Measurements from ENCODE around the gene EHD1. TPM values are rescaled to one million over a fixed set of nuclear protein-coding genes. Genes with fewer than 3 reads are reported as not detected.

The EHD1 gene
- total RNA-seq, 1 donor from 2014 or later = 61.0 TPM

GRCh38 chr11:64850979-64851567 is 27.3 kb downstream of the EHD1 start:
- H3K27me3 Mint-ChIP-seq (ENCODE audit: unreplicated experiment) = no peaks in the 10 kb centered on the region
- H3K36me3 Mint-ChIP-seq (ENCODE audit: unreplicated experiment) = peaks cover 4% of the 10 kb centered on the region
- peak overlapping the region; percentile 74 for H3K27ac Mint-ChIP-seq (ENCODE audit: unreplicated experiment)
- H3K4me3 Mint-ChIP-seq (ENCODE audit: unreplicated experiment) = no peak overlapping the region
- peaks cover 45% of the 10 kb centered on the region for H3K4me1 Mint-ChIP-seq (ENCODE audit: unreplicated experiment)
- TF ChIP-seq, protein P1, sequence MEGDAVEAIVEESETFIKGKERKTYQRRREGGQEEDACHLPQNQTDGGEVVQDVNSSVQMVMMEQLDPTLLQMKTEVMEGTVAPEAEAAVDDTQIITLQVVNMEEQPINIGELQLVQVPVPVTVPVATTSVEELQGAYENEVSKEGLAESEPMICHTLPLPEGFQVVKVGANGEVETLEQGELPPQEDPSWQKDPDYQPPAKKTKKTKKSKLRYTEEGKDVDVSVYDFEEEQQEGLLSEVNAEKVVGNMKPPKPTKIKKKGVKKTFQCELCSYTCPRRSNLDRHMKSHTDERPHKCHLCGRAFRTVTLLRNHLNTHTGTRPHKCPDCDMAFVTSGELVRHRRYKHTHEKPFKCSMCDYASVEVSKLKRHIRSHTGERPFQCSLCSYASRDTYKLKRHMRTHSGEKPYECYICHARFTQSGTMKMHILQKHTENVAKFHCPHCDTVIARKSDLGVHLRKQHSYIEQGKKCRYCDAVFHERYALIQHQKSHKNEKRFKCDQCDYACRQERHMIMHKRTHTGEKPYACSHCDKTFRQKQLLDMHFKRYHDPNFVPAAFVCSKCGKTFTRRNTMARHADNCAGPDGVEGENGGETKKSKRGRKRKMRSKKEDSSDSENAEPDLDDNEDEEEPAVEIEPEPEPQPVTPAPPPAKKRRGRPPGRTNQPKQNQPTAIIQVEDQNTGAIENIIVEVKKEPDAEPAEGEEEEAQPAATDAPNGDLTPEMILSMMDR (IDR thresholded peaks at IDR 0.05) = no peak
- no peaks in the 10 kb centered on the region for H3K9me3 Mint-ChIP-seq (ENCODE audit: unreplicated experiment)
- DNase-seq (ENCODE audit: extremely low spot score, unreplicated experiment) = no peak

DNA sequence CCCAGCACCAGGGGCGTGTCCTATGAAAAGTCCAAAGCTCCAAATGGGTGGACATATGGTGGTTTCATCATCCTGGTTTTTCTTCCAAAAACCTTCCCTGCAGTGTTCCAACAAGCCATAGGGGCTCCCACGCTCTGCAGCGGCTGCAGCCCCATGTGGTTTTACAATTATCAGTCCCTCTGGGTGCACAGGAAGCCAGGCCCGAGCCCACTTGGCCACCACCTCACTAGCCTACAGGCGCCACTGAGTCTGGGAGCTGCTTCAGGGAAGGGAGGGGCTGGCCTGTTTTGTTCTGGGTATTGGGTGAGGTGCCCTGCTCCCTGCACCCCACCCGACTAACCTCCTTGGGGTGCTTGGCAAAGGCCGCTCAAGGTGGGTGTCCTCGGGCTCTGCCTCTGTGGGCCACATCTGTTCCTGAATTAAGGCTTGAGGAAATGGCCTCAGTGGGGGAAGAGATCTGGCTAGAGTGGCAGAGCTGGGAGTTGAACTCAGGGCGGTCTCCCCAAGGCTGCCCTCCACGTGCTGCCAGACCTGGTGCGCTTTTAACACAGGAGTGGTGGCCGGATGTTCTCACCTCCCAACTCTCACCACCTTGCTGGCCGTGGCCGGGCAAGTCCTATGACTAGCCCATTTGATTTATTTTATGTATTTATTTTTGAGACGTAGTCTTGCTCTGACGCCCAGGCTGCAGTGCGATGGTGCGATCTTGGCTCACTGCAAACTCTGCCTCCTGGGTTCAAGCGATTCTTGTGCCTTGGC is 28.6 kb downstream of the EHD1 start:
- Mint-ChIP-seq H3K36me3 (ENCODE audit: unreplicated experiment) (peaks cover 4% of the 10 kb centered on the region), H3K4me3 (ENCODE audit: unreplicated experiment) (no peak overlapping the region), H3K9me3 (ENCODE audit: unreplicated experiment) (no peaks in the 10 kb centered on the region), H3K4me1 (ENCODE audit: unreplicated experiment) (peaks cover 37% of the 10 kb centered on the region), H3K27ac (ENCODE audit: unreplicated experiment) (no peak overlapping the region), H3K27me3 (ENCODE audit: unreplicated experiment) (no peaks in the 10 kb centered on the region)
- TF ChIP-seq, protein P1 (IDR thresholded peaks at IDR 0.05) = no peak
- DNase-seq (ENCODE audit: extremely low spot score, unreplicated experiment) = no peak

DNA sequence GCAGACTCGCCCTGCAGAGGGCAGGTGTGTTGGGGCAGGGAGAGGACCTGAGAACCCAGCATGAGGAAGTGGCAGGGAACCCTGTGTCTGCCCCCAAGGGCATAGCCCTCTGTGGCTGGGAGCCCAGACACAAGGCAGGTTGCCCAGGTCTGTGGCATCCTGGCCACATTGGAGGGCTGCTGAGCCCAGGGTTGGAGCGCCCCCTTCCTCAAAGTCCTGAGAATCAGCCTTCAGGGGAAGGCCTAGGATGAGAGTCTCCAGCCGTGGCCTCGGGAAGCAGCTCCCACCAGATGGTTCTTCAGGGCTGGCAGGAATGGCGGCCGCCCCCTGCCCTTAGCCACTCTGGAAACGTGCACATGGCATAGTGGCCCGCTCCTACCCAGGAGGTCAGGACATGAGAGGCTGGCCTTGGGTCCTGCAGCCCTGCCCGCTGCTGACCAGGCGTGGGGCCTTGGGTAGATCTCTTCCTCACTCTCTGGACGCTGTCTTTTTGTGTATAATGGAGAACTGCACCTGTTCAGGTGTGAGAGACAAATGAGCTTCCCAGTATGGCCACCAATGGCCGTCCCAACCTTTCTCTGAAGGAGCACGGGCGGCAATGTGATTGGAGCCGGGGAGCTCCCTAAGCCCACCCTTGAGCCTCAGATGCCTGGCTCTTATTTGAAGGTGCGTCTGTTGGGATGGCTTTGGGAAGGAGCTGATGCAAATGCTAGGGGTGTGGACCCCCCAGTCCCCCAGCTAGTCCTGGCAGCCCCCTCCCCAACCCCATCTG is 29.4 kb downstream of the EHD1 start:
- H3K27me3 Mint-ChIP-seq (ENCODE audit: unreplicated experiment) = no peaks in the 10 kb centered on the region
- DNase-seq (ENCODE audit: extremely low spot score, unreplicated experiment) = no peak
- no peaks in the 10 kb centered on the region for H3K9me3 Mint-ChIP-seq (ENCODE audit: unreplicated experiment)
- TF ChIP-seq, protein P1 (IDR thresholded peaks at IDR 0.05) = no peak
- no peak overlapping the region for H3K27ac Mint-ChIP-seq (ENCODE audit: unreplicated experiment)
- H3K4me3 Mint-ChIP-seq (ENCODE audit: unreplicated experiment) = no peak overlapping the region
- peaks cover 32% of the 10 kb centered on the region for H3K4me1 Mint-ChIP-seq (ENCODE audit: unreplicated experiment)
- no peaks in the 10 kb centered on the region for H3K36me3 Mint-ChIP-seq (ENCODE audit: unreplicated experiment)

- H3K4me1 Mint-ChIP-seq (ENCODE audit: unreplicated experiment) = peaks cover 34% of the 10 kb centered on the region
- TF ChIP-seq, protein P1 (IDR thresholded peaks at IDR 0.05) = no peak
- H3K4me3 Mint-ChIP-seq (ENCODE audit: unreplicated experiment) = no peak overlapping the region
- no peak for DNase-seq (ENCODE audit: extremely low spot score, unreplicated experiment)
- H3K27me3 Mint-ChIP-seq (ENCODE audit: unreplicated experiment) = no peaks in the 10 kb centered on the region
- H3K36me3 Mint-ChIP-seq (ENCODE audit: unreplicated experiment) = no peaks in the 10 kb centered on the region
- no peaks in the 10 kb centered on the region for H3K9me3 Mint-ChIP-seq (ENCODE audit: unreplicated experiment)
- H3K27ac Mint-ChIP-seq (ENCODE audit: unreplicated experiment) = no peak overlapping the region
These were observed 30.1 kb downstream of the EHD1 start for GRCh38 chr11:64848214-64848825.

Measured in osteocyte (in vitro differentiated cells).